Measurements from ENCODE around the gene TFDP2. TPM values are rescaled to one million over a fixed set of nuclear protein-coding genes. Genes with fewer than 3 reads are reported as not detected.
A peak's percentile ranks its signal among the peaks of the same experiment; 100 is the strongest.

TFDP2 gene
- total and polyA plus RNA-seq, 2 of the 8 experiments (the other 6 are each of a cell fraction or from before 2014, with no cell fraction given), result 41.1 to 119 TPM

DNA sequence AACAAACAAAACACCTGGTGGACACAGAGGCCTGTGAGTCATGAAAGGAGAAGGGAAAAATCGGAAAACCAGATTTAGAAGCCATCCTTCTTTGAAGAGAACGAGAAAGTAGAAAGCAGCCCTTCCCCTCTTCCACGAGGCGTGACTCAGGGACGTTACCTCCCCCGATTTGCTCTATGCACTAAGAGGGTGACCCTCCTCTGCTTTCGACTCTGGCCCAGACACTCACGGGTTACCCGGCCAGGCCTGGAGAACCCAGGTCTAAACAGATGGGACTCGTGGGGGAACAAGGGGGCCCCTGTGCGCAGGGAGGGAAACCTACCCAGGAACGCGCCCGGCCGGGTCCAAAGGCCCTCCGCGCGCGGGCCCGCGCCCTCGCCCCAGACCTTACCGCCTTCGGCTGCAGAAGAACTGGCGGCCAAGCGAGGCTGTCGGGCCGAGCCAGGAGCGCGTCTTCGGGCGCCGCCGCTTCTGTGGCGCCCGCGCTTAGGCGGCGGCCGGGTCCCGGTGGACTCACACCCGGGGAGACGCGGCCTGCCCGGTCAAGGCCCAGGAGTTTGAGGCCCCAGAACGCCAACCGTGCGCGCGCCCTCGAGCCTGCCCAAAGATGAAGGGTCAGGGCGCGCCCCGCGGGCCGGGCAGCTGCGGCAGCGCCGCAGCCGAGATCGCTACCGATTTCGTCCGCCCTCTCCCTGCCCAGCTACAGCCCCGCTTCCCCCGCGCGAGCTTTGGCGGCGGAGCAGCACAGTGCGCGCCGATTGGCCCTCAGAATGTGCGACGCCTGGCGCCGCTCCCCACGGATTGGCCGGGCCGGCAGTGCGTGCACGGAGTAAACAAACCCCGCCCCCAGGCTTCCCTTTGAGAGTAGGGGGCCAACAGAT, at the start of gene TFDP2 (continued):
- TF ChIP-seq EGR1 (IDR thresholded peaks at IDR 0.05; ENCODE audit: borderline replicate concordance, low read depth, low read length) (no peak), TAF1 (IDR thresholded peaks at IDR 0.05; ENCODE audit: low read depth, low read length) (peak; percentile 88), GTF2F1 (IDR thresholded peaks at IDR 0.05; ENCODE audit: borderline replicate concordance, low read depth, low read length) (no peak), SIN3A (conservative IDR thresholded peaks at IDR 0.05 in 1 of 2, IDR thresholded peaks at IDR 0.05 in 1 of 2; ENCODE audit: low read depth in 1 of 2, low read length in 2 of 2) (peak; percentile 45 to 47; a peak in 1 of 4 replicates), BCL11A (IDR thresholded peaks at IDR 0.05; ENCODE audit: low read depth in 2 of 2, low read length in 2 of 2) (no peak), POLR2A (IDR thresholded peaks at IDR 0.05; ENCODE audit: control extremely low read depth in 1 of 2, low read depth in 2 of 2, low read length in 2 of 2) (peak in 1 of 2 experiments; percentile 87; a peak in 2 of 3 replicates), BRCA1 (IDR thresholded peaks at IDR 0.05; ENCODE audit: low read depth, low read length) (no peak), CHD7 (IDR thresholded peaks at IDR 0.05; ENCODE audit: insufficient replicate concordance, low read length) (no peak)

All from H1 (cell line).